SK-N-SH (cell line): Measurements from ENCODE around the gene RAP1B.

Source experiments
- ELF1 ChIP-seq: IDR thresholded peaks from 2 replicates; pipeline ENCODE4 v1.4.0; 2012
- GABPA ChIP-seq: IDR thresholded peaks from 2 replicates; pipeline ENCODE4 v1.4.0; 2012; ENCODE audit warnings: low read depth, mild to moderate bottlenecking
- MAX ChIP-seq: IDR thresholded peaks from 2 replicates; pipeline ENCODE4 v1.4.0; 2012; ENCODE audit warnings: low read depth
- POLR2AphosphoS5 ChIP-seq: IDR thresholded peaks from 2 replicates; pipeline ENCODE4 v1.6.1; 2012; ENCODE audit warnings: low read depth, low read length
- TF ChIP-seq, protein P1 (sequence below): fragments of 200-600 bp; sonication (generic); IDR thresholded peaks from 2 replicates; pipeline ENCODE4 v1.6.1; 2017; ENCODE audit warnings: antibody characterized with exemption, mild to moderate bottlenecking, moderate library complexity
- TF ChIP-seq, protein P2 (sequence below): IDR thresholded peaks from 2 replicates; pipeline ENCODE4; 2012

GRCh38 chr12:68561830-68562229 lies 48.9 kb upstream of the RAP1B start:
- TF ChIP-seq MAX (no peak), ELF1 (no peak), GABPA (no peak), POLR2AphosphoS5 (no peak)
- TF ChIP-seq, protein P1, sequence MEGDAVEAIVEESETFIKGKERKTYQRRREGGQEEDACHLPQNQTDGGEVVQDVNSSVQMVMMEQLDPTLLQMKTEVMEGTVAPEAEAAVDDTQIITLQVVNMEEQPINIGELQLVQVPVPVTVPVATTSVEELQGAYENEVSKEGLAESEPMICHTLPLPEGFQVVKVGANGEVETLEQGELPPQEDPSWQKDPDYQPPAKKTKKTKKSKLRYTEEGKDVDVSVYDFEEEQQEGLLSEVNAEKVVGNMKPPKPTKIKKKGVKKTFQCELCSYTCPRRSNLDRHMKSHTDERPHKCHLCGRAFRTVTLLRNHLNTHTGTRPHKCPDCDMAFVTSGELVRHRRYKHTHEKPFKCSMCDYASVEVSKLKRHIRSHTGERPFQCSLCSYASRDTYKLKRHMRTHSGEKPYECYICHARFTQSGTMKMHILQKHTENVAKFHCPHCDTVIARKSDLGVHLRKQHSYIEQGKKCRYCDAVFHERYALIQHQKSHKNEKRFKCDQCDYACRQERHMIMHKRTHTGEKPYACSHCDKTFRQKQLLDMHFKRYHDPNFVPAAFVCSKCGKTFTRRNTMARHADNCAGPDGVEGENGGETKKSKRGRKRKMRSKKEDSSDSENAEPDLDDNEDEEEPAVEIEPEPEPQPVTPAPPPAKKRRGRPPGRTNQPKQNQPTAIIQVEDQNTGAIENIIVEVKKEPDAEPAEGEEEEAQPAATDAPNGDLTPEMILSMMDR = no peak
- TF ChIP-seq, protein P2, sequence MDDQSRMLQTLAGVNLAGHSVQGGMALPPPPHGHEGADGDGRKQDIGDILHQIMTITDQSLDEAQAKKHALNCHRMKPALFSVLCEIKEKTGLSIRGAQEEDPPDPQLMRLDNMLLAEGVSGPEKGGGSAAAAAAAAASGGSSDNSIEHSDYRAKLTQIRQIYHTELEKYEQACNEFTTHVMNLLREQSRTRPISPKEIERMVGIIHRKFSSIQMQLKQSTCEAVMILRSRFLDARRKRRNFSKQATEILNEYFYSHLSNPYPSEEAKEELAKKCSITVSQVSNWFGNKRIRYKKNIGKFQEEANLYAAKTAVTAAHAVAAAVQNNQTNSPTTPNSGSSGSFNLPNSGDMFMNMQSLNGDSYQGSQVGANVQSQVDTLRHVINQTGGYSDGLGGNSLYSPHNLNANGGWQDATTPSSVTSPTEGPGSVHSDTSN = no peak
